SIG-M5 treated with dmso at 0.1 percent for 504 hours (cell line): ENCODE measurements around the gene CCDC154.
"Not testable (repeated sequence)": the region's sequence is repeated elsewhere in the genome, so short reads cannot be mapped to it uniquely, and the experiment has no call there.

Source experiments
- DNase-seq: peaks from one replicate; lab custom pipeline; 2025; ENCODE audit not compliant: unreplicated experiment; lab: John Stamatoyannopoulos, UW

CCDC154 gene

GRCh38 chr16:1474796-1475551 lies 30.6 kb upstream of the CCDC154 start, which contains the start of gene CLCN7:
Gene CLCN7 (minus strand): TSS chr16:1475028. CDS start chr16:1474974, 54 bp downstream.
- peak; percentile 66 for DNase-seq

- DNase-seq, result no peak
Observed at GRCh38 chr16:1474082-1474795, 29.9 kb upstream of the CCDC154 start.

- no peak for DNase-seq
Observed at GRCh38 chr16:1472974-1473373, 28.6 kb upstream of the CCDC154 start.

- peak; percentile 66 for DNase-seq
Observed at GRCh38 chr16:1471569-1472194, 27.3 kb upstream of the CCDC154 start.

- DNase-seq, result peak; percentile 65
Observed at GRCh38 chr16:1470481-1471251, 26.3 kb upstream of the CCDC154 start.

- peak; percentile 88 for DNase-seq
Observed at GRCh38 chr16:1469693-1470201, 25.4 kb upstream of the CCDC154 start.

GRCh38 chr16:1469141-1469540 lies 24.8 kb upstream of the CCDC154 start:
- not testable (repeated sequence) for DNase-seq

GRCh38 chr16:1468426-1468810 lies 24.1 kb upstream of the CCDC154 start:
- no peak for DNase-seq

- DNase-seq, result no peak
Observed at GRCh38 chr16:1466968-1467521, 22.7 kb upstream of the CCDC154 start.

GRCh38 chr16:1466054-1466453 lies 21.7 kb upstream of the CCDC154 start:
- DNase-seq, result no peak

GRCh38 chr16:1465567-1465915 lies 21.2 kb upstream of the CCDC154 start:
- DNase-seq, result no peak

- no peak for DNase-seq
Observed at GRCh38 chr16:1464894-1465566, 20.7 kb upstream of the CCDC154 start.

- no peak for DNase-seq
Observed at GRCh38 chr16:1464196-1464893, 20.0 kb upstream of the CCDC154 start.

- DNase-seq, result no peak
Observed at GRCh38 chr16:1461146-1461545, 16.8 kb upstream of the CCDC154 start.

GRCh38 chr16:1460602-1461138 lies 16.3 kb upstream of the CCDC154 start:
- no peak for DNase-seq

- DNase-seq, result no peak
Observed at GRCh38 chr16:1459967-1460366, 15.6 kb upstream of the CCDC154 start.

GRCh38 chr16:1458977-1459341 lies 14.6 kb upstream of the CCDC154 start:
- DNase-seq, result no peak

GRCh38 chr16:1458336-1458976 lies 14.1 kb upstream of the CCDC154 start:
- no peak for DNase-seq
